HepG2 (cell line): ENCODE measurements around the gene GHRH. TPM values are rescaled to one million over a fixed set of nuclear protein-coding genes. Genes with fewer than 3 reads are reported as not detected.

ENCODE experiments used
- LBX2 ChIP-seq: sonication (generic); formaldehyde crosslinking; IDR thresholded peaks from 2 replicates; pipeline ENCODE4 v1.5.0; 2020; ENCODE audit warnings: missing genetic modification reagents, mild to moderate bottlenecking, borderline replicate concordance
- PBX2 ChIP-seq: IDR thresholded peaks from 2 replicates; pipeline ENCODE4 v1.6.1; 2016; ENCODE audit warnings: control low read depth
- RXRA ChIP-seq: sonication (generic); formaldehyde crosslinking; IDR thresholded peaks from 2 replicates; pipeline ENCODE4 v1.5.1; 2020; ENCODE audit warnings: missing genetic modification reagents
- SALL1 ChIP-seq: sonication (generic); formaldehyde crosslinking; IDR thresholded peaks from 2 replicates; pipeline ENCODE4 v1.8.0; 2022; ENCODE audit warnings: mild to moderate bottlenecking, missing genetic modification reagents
- SKI ChIP-seq: fragments of 450-650 bp; IDR thresholded peaks from one replicate; pipeline ENCODE4 v1.6.1; 2018; ENCODE audit warnings: mild to moderate bottlenecking; ENCODE audit not compliant: partially characterized antibody
- SOX6 ChIP-seq, 2 experiments: fragments of 450-650 bp in 1 of 2; sonication (generic) in 1 of 2; formaldehyde crosslinking in 1 of 2; IDR thresholded peaks; 2 replicates each; pipeline versions ENCODE4 v1.4.0 to v1.6.1; 2017 to 2020; ENCODE audit warnings: antibody characterized with exemption in 1 of 2, mild to moderate bottlenecking in 1 of 2, missing genetic modification reagents in 1 of 2
- SP4 ChIP-seq: sonication (generic); formaldehyde crosslinking; IDR thresholded peaks from 2 replicates; pipeline ENCODE4 v1.8.1; 2023; ENCODE audit warnings: mild to moderate bottlenecking, missing genetic modification reagents
- TBX2 ChIP-seq: sonication (generic); formaldehyde crosslinking; IDR thresholded peaks from 2 replicates; pipeline ENCODE4 v1.5.0; 2020; ENCODE audit warnings: missing genetic modification reagents, mild to moderate bottlenecking, borderline replicate concordance
- XRCC5 ChIP-seq: fragments of 200-400 bp; formaldehyde crosslinking; optimal IDR thresholded peaks from 2 replicates; pipeline ENCODE3; 2017; ENCODE audit warnings: mild to moderate bottlenecking, low read length
- ZBTB38 ChIP-seq: sonication (generic); formaldehyde crosslinking; IDR thresholded peaks from 2 replicates; pipeline ENCODE4 v1.5.1; 2020; ENCODE audit warnings: mild to moderate bottlenecking, missing genetic modification reagents
- ZBTB7A ChIP-seq: sonication (generic); formaldehyde crosslinking; IDR thresholded peaks from 2 replicates; pipeline ENCODE4 v1.8.0; 2022; ENCODE audit warnings: mild to moderate bottlenecking, missing genetic modification reagents
- ZNF367 ChIP-seq: sonication (generic); formaldehyde crosslinking; IDR thresholded peaks from 2 replicates; pipeline ENCODE4 v1.4.0; 2020; ENCODE audit warnings: missing genetic modification reagents, borderline replicate concordance
- ZNF607 ChIP-seq: sonication (generic); formaldehyde crosslinking; IDR thresholded peaks from 2 replicates; pipeline ENCODE4 v1.5.1; 2020; ENCODE audit warnings: missing genetic modification reagents, mild to moderate bottlenecking, borderline replicate concordance
- ZNF782 ChIP-seq: sonication (generic); formaldehyde crosslinking; IDR thresholded peaks from 2 replicates; pipeline ENCODE4 v1.4.0; 2020; ENCODE audit warnings: missing genetic modification reagents, mild to moderate bottlenecking, borderline replicate concordance
- ZUFSP ChIP-seq: sonication (generic); formaldehyde crosslinking; IDR thresholded peaks from 2 replicates; pipeline ENCODE4 v1.9.0; 2021; ENCODE audit warnings: missing genetic modification reagents, mild to moderate bottlenecking, borderline replicate concordance
- polyA plus RNA-seq, 8 experiments: library from polyadenylated mRNA; depleted of rRNA in 3 of 8; stranded (reverse) in 7 of 8; unstranded in 1 of 8; fragments of >200 nt; fragmentation: Illumina TruSeq in 4 of 8; extraction: Trizol in 4 of 8; gene quantifications; 2 replicates each; pipeline versions ENCODE4 v1.2.1 to v1.2.3, GENCODE V29; 2011 to 2016; ENCODE audit warnings: low read depth in 4 of 8, missing spikeins in 1 of 8, mixed read lengths in 1 of 8; ENCODE audit not compliant: insufficient read depth in 1 of 8
- total RNA-seq, 5 experiments: library from RNA; depleted of rRNA; stranded (reverse); fragments of >200 nt; fragmentation: Illumina TruSeq; extraction: Trizol; gene quantifications; 2 replicates each; pipeline ENCODE4 v1.2.3, GENCODE V29; 2016; ENCODE audit warnings: low read depth in 1 of 5
- TF ChIP-seq, protein P1 (sequence below): sonication (generic); formaldehyde crosslinking; IDR thresholded peaks from 2 replicates; pipeline ENCODE4 v1.4.0; 2020; ENCODE audit warnings: mild to moderate bottlenecking, missing genetic modification reagents, borderline replicate concordance
- TF ChIP-seq, protein P2 (sequence below): sonication (generic); formaldehyde crosslinking; IDR thresholded peaks from 2 replicates; pipeline ENCODE4 v1.5.0; 2020; ENCODE audit warnings: mild to moderate bottlenecking, missing genetic modification reagents, moderate library complexity

GHRH gene
- total and polyA plus RNA-seq, 2 of the 13 experiments (the other 11 are each of a cell fraction or from before 2014, with no cell fraction given), result not detected

DNA sequence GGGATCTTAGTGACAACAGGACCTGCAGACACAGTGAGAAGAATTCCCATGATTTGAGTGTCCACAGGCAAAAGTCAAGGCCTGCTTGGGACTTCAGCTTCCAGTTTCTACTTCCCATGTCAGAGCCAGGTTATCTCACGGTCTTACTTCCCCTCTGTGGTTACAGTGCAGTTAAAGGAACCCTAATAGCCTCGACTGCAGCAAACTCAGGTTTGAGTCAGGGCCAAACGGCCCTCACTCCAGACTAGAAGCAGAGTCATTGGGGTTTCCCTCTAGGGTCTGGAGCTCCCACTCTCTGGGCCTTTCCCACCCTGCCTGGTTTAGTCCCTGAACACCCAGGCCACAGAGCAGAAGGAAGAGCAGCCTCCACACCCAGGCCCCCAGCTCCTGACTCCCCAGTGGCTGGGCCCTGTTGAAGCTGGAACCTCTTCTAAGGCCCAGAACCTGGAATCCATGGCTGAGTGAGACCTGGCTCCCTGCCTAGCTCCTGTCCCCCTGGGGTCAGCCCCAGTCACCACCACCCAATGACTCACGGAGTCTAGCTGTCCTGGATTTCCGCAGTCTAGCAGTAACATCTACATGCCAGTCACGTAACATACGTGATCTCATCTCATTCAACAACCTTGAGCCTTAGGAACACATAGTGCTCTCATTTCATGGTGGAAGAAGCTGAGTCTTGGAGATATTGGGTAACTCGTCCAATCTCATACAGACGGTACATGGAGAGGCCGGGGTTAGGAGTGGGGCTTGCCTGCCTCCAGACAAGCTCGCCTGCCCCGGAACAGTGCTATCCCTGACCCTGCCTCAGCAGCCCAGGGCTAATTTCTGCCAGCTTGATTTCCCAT lies 9.2 kb upstream of the GHRH start (continued):
- peak; percentile 35; the same call in 1 of the 2 replicates for TF ChIP-seq LBX2 (CRISPR knock-in tag)
- TF ChIP-seq SP4 (CRISPR knock-in tag), result no peak
- TF ChIP-seq PBX2 (CRISPR knock-in tag), result 0 out of 2 replicates have a peak, but pooled peaks have one; percentile 5
- peak; percentile 22; the same call in 1 of the 2 replicates for TF ChIP-seq RXRA
- TF ChIP-seq TBX2, result peak; percentile 47
- TF ChIP-seq ZBTB7A (CRISPR knock-in tag), result 0 out of 2 replicates have a peak, but pooled peaks have one; percentile 22
- TF ChIP-seq XRCC5, result peak; percentile 32
- TF ChIP-seq, protein P1, sequence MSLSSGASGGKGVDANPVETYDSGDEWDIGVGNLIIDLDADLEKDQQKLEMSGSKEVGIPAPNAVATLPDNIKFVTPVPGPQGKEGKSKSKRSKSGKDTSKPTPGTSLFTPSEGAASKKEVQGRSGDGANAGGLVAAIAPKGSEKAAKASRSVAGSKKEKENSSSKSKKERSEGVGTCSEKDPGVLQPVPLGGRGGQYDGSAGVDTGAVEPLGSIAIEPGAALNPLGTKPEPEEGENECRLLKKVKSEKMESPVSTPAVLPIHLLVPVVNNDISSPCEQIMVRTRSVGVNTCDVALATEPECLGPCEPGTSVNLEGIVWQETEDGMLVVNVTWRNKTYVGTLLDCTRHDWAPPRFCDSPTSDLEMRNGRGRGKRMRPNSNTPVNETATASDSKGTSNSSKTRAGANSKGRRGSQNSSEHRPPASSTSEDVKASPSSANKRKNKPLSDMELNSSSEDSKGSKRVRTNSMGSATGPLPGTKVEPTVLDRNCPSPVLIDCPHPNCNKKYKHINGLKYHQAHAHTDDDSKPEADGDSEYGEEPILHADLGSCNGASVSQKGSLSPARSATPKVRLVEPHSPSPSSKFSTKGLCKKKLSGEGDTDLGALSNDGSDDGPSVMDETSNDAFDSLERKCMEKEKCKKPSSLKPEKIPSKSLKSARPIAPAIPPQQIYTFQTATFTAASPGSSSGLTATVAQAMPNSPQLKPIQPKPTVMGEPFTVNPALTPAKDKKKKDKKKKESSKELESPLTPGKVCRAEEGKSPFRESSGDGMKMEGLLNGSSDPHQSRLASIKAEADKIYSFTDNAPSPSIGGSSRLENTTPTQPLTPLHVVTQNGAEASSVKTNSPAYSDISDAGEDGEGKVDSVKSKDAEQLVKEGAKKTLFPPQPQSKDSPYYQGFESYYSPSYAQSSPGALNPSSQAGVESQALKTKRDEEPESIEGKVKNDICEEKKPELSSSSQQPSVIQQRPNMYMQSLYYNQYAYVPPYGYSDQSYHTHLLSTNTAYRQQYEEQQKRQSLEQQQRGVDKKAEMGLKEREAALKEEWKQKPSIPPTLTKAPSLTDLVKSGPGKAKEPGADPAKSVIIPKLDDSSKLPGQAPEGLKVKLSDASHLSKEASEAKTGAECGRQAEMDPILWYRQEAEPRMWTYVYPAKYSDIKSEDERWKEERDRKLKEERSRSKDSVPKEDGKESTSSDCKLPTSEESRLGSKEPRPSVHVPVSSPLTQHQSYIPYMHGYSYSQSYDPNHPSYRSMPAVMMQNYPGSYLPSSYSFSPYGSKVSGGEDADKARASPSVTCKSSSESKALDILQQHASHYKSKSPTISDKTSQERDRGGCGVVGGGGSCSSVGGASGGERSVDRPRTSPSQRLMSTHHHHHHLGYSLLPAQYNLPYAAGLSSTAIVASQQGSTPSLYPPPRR (CRISPR knock-in tag), result no peak
- 0 out of 2 replicates have a peak, but pooled peaks have one; percentile 26 for TF ChIP-seq ZNF367 (CRISPR knock-in tag)
- TF ChIP-seq SOX6 (IDR thresholded peaks at IDR 0.05), result no peak
- peak; percentile 35; the same call in 1 of the 2 replicates for TF ChIP-seq SOX6 (CRISPR knock-in tag; IDR thresholded peaks at IDR 0.05)
- TF ChIP-seq ZUFSP (CRISPR knock-in tag), result no peak
- 0 out of 2 replicates have a peak, but pooled peaks have one; percentile 53 for TF ChIP-seq ZBTB38 (CRISPR knock-in tag)
- peak; percentile 69 for TF ChIP-seq SKI
- 0 out of 2 replicates have a peak, but pooled peaks have one; percentile 45 for TF ChIP-seq ZNF782
- TF ChIP-seq ZNF607 (CRISPR knock-in tag), result 0 out of 2 replicates have a peak, but pooled peaks have one; percentile 15
- TF ChIP-seq, protein P2, sequence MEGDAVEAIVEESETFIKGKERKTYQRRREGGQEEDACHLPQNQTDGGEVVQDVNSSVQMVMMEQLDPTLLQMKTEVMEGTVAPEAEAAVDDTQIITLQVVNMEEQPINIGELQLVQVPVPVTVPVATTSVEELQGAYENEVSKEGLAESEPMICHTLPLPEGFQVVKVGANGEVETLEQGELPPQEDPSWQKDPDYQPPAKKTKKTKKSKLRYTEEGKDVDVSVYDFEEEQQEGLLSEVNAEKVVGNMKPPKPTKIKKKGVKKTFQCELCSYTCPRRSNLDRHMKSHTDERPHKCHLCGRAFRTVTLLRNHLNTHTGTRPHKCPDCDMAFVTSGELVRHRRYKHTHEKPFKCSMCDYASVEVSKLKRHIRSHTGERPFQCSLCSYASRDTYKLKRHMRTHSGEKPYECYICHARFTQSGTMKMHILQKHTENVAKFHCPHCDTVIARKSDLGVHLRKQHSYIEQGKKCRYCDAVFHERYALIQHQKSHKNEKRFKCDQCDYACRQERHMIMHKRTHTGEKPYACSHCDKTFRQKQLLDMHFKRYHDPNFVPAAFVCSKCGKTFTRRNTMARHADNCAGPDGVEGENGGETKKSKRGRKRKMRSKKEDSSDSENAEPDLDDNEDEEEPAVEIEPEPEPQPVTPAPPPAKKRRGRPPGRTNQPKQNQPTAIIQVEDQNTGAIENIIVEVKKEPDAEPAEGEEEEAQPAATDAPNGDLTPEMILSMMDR (CRISPR knock-in tag), result no peak
- peak; percentile 5; the same call in 1 of the 2 replicates for TF ChIP-seq SALL1
